H1 (cell line): Measurements from ENCODE around the gene RASGRP4. TPM values are rescaled to one million over a fixed set of nuclear protein-coding genes. Genes with fewer than 3 reads are reported as not detected.

Experiments used
- CTCF ChIA-PET: fragments of 300-600 bp; sonication (Branson Sonifier 250); formaldehyde crosslinking; loops from one replicate; lab custom pipeline; 2021; ENCODE audit not compliant: partially characterized antibody; lab: Charles Lee
- POLR2A ChIA-PET: fragments of 300-600 bp; sonication (Branson Sonifier 250); formaldehyde crosslinking; loops from one replicate; lab custom pipeline; 2021; ENCODE audit warnings: inconsistent platforms; ENCODE audit not compliant: partially characterized antibody; lab: Charles Lee
- DNase-seq, 2 experiments: peaks; one replicate each; pipeline versions ENCODE4 v3.0.0 to v3.0.0-alpha.2; 2010 to 2022; ENCODE audit warnings: low spot score in 2 of 2, low read depth in 1 of 2, mixed read lengths in 1 of 2
- FAIRE-seq: peaks from 2 replicates; lab custom pipeline; 2011; peaks lifted over from hg19 to GRCh38; lab: Jason Lieb, UNC
- H2AFZ ChIP-seq: 2 replicates; pipeline ENCODE4 v1.8.1; 2012; ENCODE audit warnings: low read length, inconsistent platforms
- H2AK5ac ChIP-seq: 2 replicates; pipeline ENCODE4 v1.6.1; 2013; ENCODE audit warnings: low read depth, low read length
- H2BK120ac ChIP-seq: replicated peaks from 2 replicates; pipeline ENCODE3; 2013; ENCODE audit warnings: low read depth, low read length, inconsistent platforms
- H2BK12ac ChIP-seq: 2 replicates; pipeline ENCODE4 v1.6.1; 2013; ENCODE audit warnings: low read depth, low read length
- H2BK15ac ChIP-seq: 2 replicates; pipeline ENCODE4 v1.6.1; 2013; ENCODE audit warnings: low read length
- H2BK20ac ChIP-seq: 2 replicates; pipeline ENCODE4 v1.6.1; 2013; ENCODE audit warnings: low read length
- H2BK5ac ChIP-seq: 2 replicates; pipeline ENCODE4 v1.6.1; 2013; ENCODE audit warnings: low read depth, low read length
- H3K14ac ChIP-seq: 2 replicates; pipeline ENCODE4 v1.6.1; 2013; ENCODE audit warnings: inconsistent platforms; ENCODE audit not compliant: insufficient read length
- H3K18ac ChIP-seq: 2 replicates; pipeline ENCODE4 v1.6.1; 2013; ENCODE audit warnings: low read length; ENCODE audit errors: extremely low read depth
- H3K23ac ChIP-seq: 2 replicates; pipeline ENCODE4 v1.6.1; 2013; ENCODE audit warnings: inconsistent platforms; ENCODE audit not compliant: insufficient read length
- H3K23me2 ChIP-seq: 2 replicates; pipeline ENCODE4 v1.6.1; 2013; ENCODE audit warnings: low read depth, low read length
- H3K27ac ChIP-seq: 2 replicates; pipeline ENCODE4 v1.6.1; 2011; ENCODE audit warnings: low read depth, low read length, inconsistent platforms
- H3K27me3 ChIP-seq, 4 experiments: replicated peaks in 1 of 4; 1 replicate in 1 of 4; 2 replicates in 3 of 4; pipeline versions ENCODE4 v1.6.1 to v1.8.1; 2011 to 2013; ENCODE audit warnings: low read length in 3 of 4, mild to moderate bottlenecking in 3 of 4, inconsistent platforms in 2 of 4, mixed read lengths in 2 of 4, moderate library complexity in 1 of 4; ENCODE audit not compliant: control insufficient read depth in 3 of 4, insufficient read depth in 3 of 4; ENCODE audit errors: extremely low read depth in 1 of 4
- H3K36me3 ChIP-seq, 4 experiments: 2 replicates each; pipeline versions ENCODE4 v1.6.1 to v1.8.1; 2011 to 2013; ENCODE audit warnings: mild to moderate bottlenecking in 4 of 4, low read length in 3 of 4, moderate library complexity in 2 of 4, control low read depth in 1 of 4, inconsistent platforms in 1 of 4; ENCODE audit not compliant: insufficient read depth in 4 of 4, control insufficient read depth in 2 of 4
- H3K4ac ChIP-seq: replicated peaks from 2 replicates; pipeline ENCODE3; 2013; ENCODE audit warnings: low read length, low read depth, mixed read lengths, inconsistent platforms; ENCODE audit not compliant: insufficient read length
- H3K4me1 ChIP-seq, 4 experiments: replicated peaks in 1 of 4; 1 replicate in 1 of 4; 2 replicates in 3 of 4; pipeline versions ENCODE4 v1.6.1 to v1.8.1; 2011 to 2013; ENCODE audit warnings: low read length in 3 of 4, inconsistent platforms in 2 of 4, mixed read lengths in 1 of 4; ENCODE audit not compliant: insufficient read depth in 4 of 4, control insufficient read depth in 3 of 4
- H3K4me2 ChIP-seq, 2 experiments: 2 replicates each; pipeline versions ENCODE4 v1.6.1 to v1.8.1; 2011 to 2013; ENCODE audit warnings: low read depth in 2 of 2, low read length in 2 of 2, control low read depth in 1 of 2, inconsistent platforms in 1 of 2, mild to moderate bottlenecking in 1 of 2; ENCODE audit not compliant: insufficient read depth in 1 of 2
- H3K4me3 ChIP-seq, 4 experiments: fragments of 200-600, 300-600 bp in 1 of 4; sonication (generic), shearing (Covaris generic), sonication (Bioruptor Twin) in 1 of 4; 2 replicates each; pipeline versions ENCODE4 v1.5.1 to v1.8.1; 2011 to 2016; ENCODE audit warnings: low read length in 4 of 4, low read depth in 3 of 4, control low read depth in 2 of 4, inconsistent platforms in 2 of 4, mild to moderate bottlenecking in 2 of 4, mixed read lengths in 1 of 4, moderate library complexity in 1 of 4; ENCODE audit not compliant: insufficient read depth in 2 of 4; ENCODE audit errors: extremely low read depth in 1 of 4
- H3K56ac ChIP-seq: replicated peaks from 2 replicates; pipeline ENCODE3; 2013; ENCODE audit warnings: low read depth, mild to moderate bottlenecking, mixed read lengths, low read length, inconsistent platforms; ENCODE audit not compliant: insufficient read length
- H3K79me1 ChIP-seq: 2 replicates; pipeline ENCODE4 v1.6.1; 2013; ENCODE audit warnings: low read depth, low read length, control low read depth
- H3K79me2 ChIP-seq, 2 experiments: 2 replicates each; pipeline versions ENCODE4 v1.6.1 to v1.8.1; 2012 to 2013; ENCODE audit warnings: low read length in 2 of 2, mild to moderate bottlenecking in 2 of 2, inconsistent platforms in 1 of 2; ENCODE audit not compliant: insufficient read depth in 2 of 2, control insufficient read depth in 1 of 2
- H3K9ac ChIP-seq, 4 experiments: replicated peaks in 1 of 4; 1 replicate in 1 of 4; 2 replicates in 3 of 4; pipeline versions ENCODE4 v1.6.1 to v1.8.1; 2011 to 2013; ENCODE audit warnings: low read depth in 3 of 4, low read length in 3 of 4, control low read depth in 2 of 4, mild to moderate bottlenecking in 2 of 4, moderate library complexity in 2 of 4, inconsistent platforms in 1 of 4; ENCODE audit errors: extremely low read depth in 1 of 4
- H3K9me3 ChIP-seq, 2 experiments: 2 replicates each; pipeline versions ENCODE4 v1.6.1 to v1.8.1; 2012 to 2013; ENCODE audit warnings: mild to moderate bottlenecking in 2 of 2, moderate library complexity in 2 of 2, control low read depth in 1 of 2, inconsistent platforms in 1 of 2, low read depth in 1 of 2, low read length in 1 of 2, mixed read lengths in 1 of 2; ENCODE audit not compliant: insufficient read depth in 2 of 2
- H4K20me1 ChIP-seq, 2 experiments: replicated peaks in 1 of 2; 2 replicates each; pipeline versions ENCODE3 to v1.8.1; 2011 to 2013; ENCODE audit warnings: inconsistent platforms in 2 of 2, low read length in 2 of 2, mild to moderate bottlenecking in 1 of 2; ENCODE audit not compliant: insufficient read depth in 2 of 2, control insufficient read depth in 1 of 2
- H4K5ac ChIP-seq: 2 replicates; pipeline ENCODE4 v1.6.1; 2013; ENCODE audit warnings: low read length, low read depth, mixed read lengths, inconsistent platforms; ENCODE audit not compliant: insufficient read length
- H4K8ac ChIP-seq: 2 replicates; pipeline ENCODE4 v1.8.0; 2013; ENCODE audit warnings: mild to moderate bottlenecking, moderate library complexity, low read length, inconsistent platforms; ENCODE audit not compliant: insufficient read depth; ENCODE audit errors: extremely low read depth
- H4K91ac ChIP-seq: replicated peaks from 2 replicates; pipeline ENCODE3; 2013; ENCODE audit warnings: low read length, mixed read lengths, inconsistent platforms; ENCODE audit not compliant: insufficient read length
- WGBS, 2 experiments: shearing (Covaris generic) in 1 of 2; methylation state at CpG; one replicate each; pipeline versions ENCODE4 v1.1.6 to v1.1.7; 2013 to 2015; ENCODE audit warnings: low lambda C conversion rate in 2 of 2, mixed read lengths in 2 of 2, inconsistent platforms in 1 of 2, low coverage in 1 of 2, missing lambda C conversion rate in 1 of 2; ENCODE audit not compliant: insufficient replicate concordance in 2 of 2, insufficient coverage in 1 of 2, insufficient read length in 1 of 2; ENCODE audit errors: extremely low coverage in 1 of 2, missing lambda C conversion rate in 1 of 2; 5-methylcytosine and 5-hydroxymethylcytosine counted together
- polyA plus RNA-seq, 7 experiments: library from polyadenylated mRNA; depleted of rRNA in 3 of 7; stranded (reverse) in 5 of 7; unstranded in 2 of 7; fragments of >200 nt in 5 of 7; fragments of 200-250 nt in 2 of 7; gene quantifications; 1 replicate in 5 of 7; 2 replicates in 1 of 7; 4 replicates in 1 of 7; pipeline versions ENCODE4 v1.2.1 to v1.2.3, GENCODE V29; 2011 to 2013; ENCODE audit warnings: missing spikeins in 2 of 7, mixed read lengths in 2 of 7
- total RNA-seq: library from RNA; stranded (reverse); fragmentation: NEBNext Ultra II Directional; extraction: Animal tissue kit (Norgen Biotek cat#: 25700); gene quantifications from 2 replicates; pipeline ENCODE4 v1.2.1, GENCODE V29; 2021

RASGRP4 gene
- total and polyA plus RNA-seq, 2 of the 8 experiments (the other 6 are each of a cell fraction or from before 2014, with no cell fraction given): 1.9 to 3.1 TPM

- Histone ChIP-seq H2BK15ac (no peak overlapping the region), H2BK20ac (no peak overlapping the region), H3K79me2 (peaks cover 0 to 7% of the 10 kb centered on the region in 2 experiments; a peak in 2 of 4 replicates), H3K36me3 (peaks cover 2 to 20% (median 5%) of the 10 kb centered on the region in 4 experiments; a peak in 2 of 8 replicates), H3K4me1 (peaks cover 6 to 14% (median 9%) of the 10 kb centered on the region in 4 experiments), H3K9ac (no peak overlapping the region), H3K4ac (no peak overlapping the region), H4K91ac (no peak overlapping the region), H4K5ac (no peak overlapping the region), H4K8ac (no peak overlapping the region; the same call in 1 of the 2 replicates), H2AK5ac (no peak overlapping the region), H3K9me3 (no peaks in the 10 kb centered on the region), H4K20me1 (peaks cover 0 to 2% of the 10 kb centered on the region in 2 experiments), H2BK120ac (no peak overlapping the region), H2AFZ (no peak overlapping the region), H3K23me2 (peaks cover 10% of the 10 kb centered on the region; the same call in 1 of the 2 replicates), H2BK5ac (no peak overlapping the region), H3K18ac (no peak overlapping the region), H3K27ac (no peak overlapping the region), H3K4me3 (no peak overlapping the region), H3K56ac (no peak overlapping the region), H3K27me3 (peaks cover 0 to 14% (median 7%) of the 10 kb centered on the region in 4 experiments; a peak in 5 of 7 replicates), H3K14ac (no peak overlapping the region), H3K4me2 (no peak overlapping the region), H3K79me1 (peaks cover 4% of the 10 kb centered on the region; the same call in 1 of the 2 replicates), H3K23ac (no peak overlapping the region), H2BK12ac (no peak overlapping the region)
- WGBS, 2 experiments: 92% methylated on average over 6 of the region's 6 CpGs; no CpG with 5 or more reads in 1 of the 2 experiments
- POLR2A ChIA-PET: no interaction called here
- DNase-seq: no peak
- CTCF ChIA-PET: interaction anchor here (1.2 kb wide), 1 partner anchor 10 kb away, joined by 5 read pairs; the partner anchor contains the start of gene FAM98C
- FAIRE-seq: no peak
Measured at GRCh38 chr19:38392707-38393308, 33.2 kb downstream of the RASGRP4 start.
